Renal pelvis (tissue), 12 donors: ENCODE results near the gene IPO11. TPM values are rescaled to one million over a fixed set of nuclear protein-coding genes. Genes with fewer than 3 reads are reported as not detected.

Experiments
- DNase-seq: peaks from one replicate; pipeline ENCODE4 v3.0.0-alpha.2; 2013
- long read RNA-seq, 16 experiments: transcript quantifications; one replicate each; lab custom pipeline, GENCODE V29; 2026
- polyA plus RNA-seq, 3 donors: library from polyadenylated mRNA; unstranded; fragments of 120-200 nt; gene quantifications; one replicate each; pipeline ENCODE4 v1.2.1, GENCODE V29; 2013; ENCODE audit not compliant: insufficient read length in 3 of 3

The IPO11 gene
- 10 to 100 TPM; 34.2 to 35.4 (median 34.9) TPM for polyA plus RNA-seq
- long read RNA-seq, donor 1, full-length matches to known transcripts, result 5 of 5 reads
- long read RNA-seq, donor 1, partial matches to known transcripts, result 0 of 5 reads
- long read RNA-seq, donor 1, other reads (novel, unspliced or antisense), result 0 of 5 reads
- long read RNA-seq, donor 2, full-length matches to known transcripts, result 6 of 6 reads
- long read RNA-seq, donor 2, partial matches to known transcripts, result 0 of 6 reads
- long read RNA-seq, donor 2, other reads (novel, unspliced or antisense), result 0 of 6 reads
- long read RNA-seq, donor 3, full-length matches to known transcripts, result 6 of 6 reads
- long read RNA-seq, donor 3, partial matches to known transcripts, result 0 of 6 reads
- long read RNA-seq, donor 3, other reads (novel, unspliced or antisense), result 0 of 6 reads
- long read RNA-seq, donor 4, full-length matches to known transcripts, result 7 of 7 reads
- long read RNA-seq, donor 4, partial matches to known transcripts, result 0 of 7 reads
- long read RNA-seq, donor 4, other reads (novel, unspliced or antisense), result 0 of 7 reads
- long read RNA-seq, donor 5, full-length matches to known transcripts, result 1 of 7 reads
- long read RNA-seq, donor 5, partial matches to known transcripts, result 6 of 7 reads
- long read RNA-seq, donor 5, other reads (novel, unspliced or antisense), result 0 of 7 reads
- long read RNA-seq, donor 6, full-length matches to known transcripts, result 3 of 3 reads
- long read RNA-seq, donor 6, partial matches to known transcripts, result 0 of 3 reads
- long read RNA-seq, donor 6, other reads (novel, unspliced or antisense), result 0 of 3 reads
- long read RNA-seq, donor 7, full-length matches to known transcripts, result 8 of 8 reads
- long read RNA-seq, donor 7, partial matches to known transcripts, result 0 of 8 reads
- long read RNA-seq, donor 7, other reads (novel, unspliced or antisense), result 0 of 8 reads
- long read RNA-seq, donor 8, partial matches to known transcripts, result 0 of 1 reads
- long read RNA-seq, donor 8, other reads (novel, unspliced or antisense), result 0 of 1 reads
- long read RNA-seq, donor 9, full-length matches to known transcripts, result 9 of 9 reads
- long read RNA-seq, donor 9, partial matches to known transcripts, result 0 of 9 reads
- long read RNA-seq, donor 9, other reads (novel, unspliced or antisense), result 0 of 9 reads
- long read RNA-seq, donor 10, full-length matches to known transcripts, result 2 of 2 reads
- long read RNA-seq, donor 10, partial matches to known transcripts, result 0 of 2 reads
- long read RNA-seq, donor 10, other reads (novel, unspliced or antisense), result 0 of 2 reads
- long read RNA-seq, donor 11, partial matches to known transcripts, result 12 of 15 reads
- long read RNA-seq, donor 11, other reads (novel, unspliced or antisense), result 0 of 15 reads
- long read RNA-seq, donor 12, full-length matches to known transcripts, result 11 of 11 reads
- long read RNA-seq, donor 12, partial matches to known transcripts, result 0 of 11 reads
- long read RNA-seq, donor 12, other reads (novel, unspliced or antisense), result 0 of 11 reads
- long read RNA-seq, donor 13, partial matches to known transcripts, result 16 of 19 reads
- long read RNA-seq, donor 13, other reads (novel, unspliced or antisense), result 0 of 19 reads
- long read RNA-seq, donor 14, full-length matches to known transcripts, result 7 of 7 reads
- long read RNA-seq, donor 14, partial matches to known transcripts, result 0 of 7 reads
- long read RNA-seq, donor 14, other reads (novel, unspliced or antisense), result 0 of 7 reads
- long read RNA-seq, donor 15, partial matches to known transcripts, result 0 of 2 reads
- long read RNA-seq, donor 15, other reads (novel, unspliced or antisense), result 0 of 2 reads
- long read RNA-seq, donor 16, full-length matches to known transcripts, result 4 of 4 reads
- long read RNA-seq, donor 16, partial matches to known transcripts, result 0 of 4 reads
- long read RNA-seq, donor 16, other reads (novel, unspliced or antisense), result 0 of 4 reads

DNA sequence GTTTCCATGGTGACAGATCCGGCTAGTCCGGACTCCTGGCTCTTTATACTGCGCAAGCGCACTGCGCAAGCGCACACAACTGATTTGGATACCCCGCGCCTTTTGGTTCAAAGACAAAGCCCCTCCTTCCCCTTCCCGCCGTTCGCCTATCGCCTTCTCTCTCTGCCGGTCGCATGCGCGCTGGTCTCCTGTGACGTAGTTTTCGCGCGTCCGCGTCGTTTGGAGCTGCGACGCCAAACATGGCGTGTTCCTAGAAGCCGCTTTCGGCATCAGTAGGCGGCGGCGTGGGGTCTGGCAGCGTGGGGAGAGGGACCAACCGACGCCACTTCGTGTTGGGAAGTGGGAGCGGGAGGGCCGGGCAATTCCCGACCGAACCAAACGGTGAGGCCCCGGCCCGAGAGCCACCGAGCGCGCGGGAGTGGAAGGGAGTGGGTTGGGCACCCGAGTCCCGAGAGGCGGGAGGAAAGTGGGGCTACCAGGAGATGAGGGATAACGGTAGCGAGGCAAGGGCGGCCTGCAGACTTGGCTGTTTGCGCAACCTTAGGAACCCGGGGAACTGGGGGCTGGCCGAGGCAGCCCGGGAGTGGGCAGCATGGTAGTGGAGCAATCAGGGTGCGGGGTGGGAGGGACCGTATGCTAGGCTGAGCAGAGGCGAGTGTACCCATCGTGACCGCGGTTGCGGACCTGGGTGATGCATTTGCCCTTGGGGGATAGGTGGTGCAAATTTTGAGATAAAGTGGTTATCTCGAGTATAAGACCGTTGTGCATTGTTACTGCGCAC is at the start of gene IPO11:
TSS of gene IPO11 (plus strand) at position 215 of the 781 bp plus-strand sequence. CDS start 24,517 bp downstream, outside the sequence.
- DNase-seq, result peak; percentile 99

DNA sequence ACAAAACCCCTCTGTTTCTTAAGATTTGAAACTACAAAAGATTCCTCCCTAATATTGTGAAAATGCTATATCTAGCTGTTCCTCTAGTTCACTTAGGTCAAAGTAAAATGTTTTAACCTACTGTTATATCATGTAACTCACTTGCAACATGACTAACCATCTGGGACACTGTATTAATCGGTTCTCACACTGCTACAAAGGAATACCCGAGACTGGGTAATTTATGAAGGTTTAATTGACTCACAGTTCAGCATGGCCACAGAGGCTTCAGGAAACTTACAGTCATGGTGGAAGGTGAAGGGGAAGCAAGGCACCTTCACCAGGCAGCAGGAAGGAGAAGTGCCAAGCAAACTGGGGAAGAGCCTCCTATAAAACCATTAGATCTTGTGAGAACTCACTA is 43.5 kb upstream of the IPO11 start:
- no peak for DNase-seq

DNA sequence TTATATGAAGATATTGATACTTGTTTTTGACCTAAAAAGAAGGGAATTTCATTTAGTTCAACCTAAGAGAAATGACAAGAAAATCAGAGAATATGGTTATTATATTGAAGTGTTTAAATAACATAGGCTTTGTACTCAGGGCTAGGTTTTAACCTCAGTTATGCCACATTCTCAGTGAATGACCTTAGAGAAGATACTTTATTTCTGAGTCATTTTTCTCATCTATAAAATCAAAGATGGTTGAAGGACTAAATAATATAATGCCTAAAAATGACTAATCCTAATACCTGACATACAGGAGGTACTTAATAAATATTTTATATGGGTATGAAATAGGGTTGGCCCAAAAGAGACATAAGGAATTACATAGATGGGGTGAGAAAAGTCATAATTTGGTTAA is 41.2 kb upstream of the IPO11 start:
- DNase-seq, result no peak

DNA sequence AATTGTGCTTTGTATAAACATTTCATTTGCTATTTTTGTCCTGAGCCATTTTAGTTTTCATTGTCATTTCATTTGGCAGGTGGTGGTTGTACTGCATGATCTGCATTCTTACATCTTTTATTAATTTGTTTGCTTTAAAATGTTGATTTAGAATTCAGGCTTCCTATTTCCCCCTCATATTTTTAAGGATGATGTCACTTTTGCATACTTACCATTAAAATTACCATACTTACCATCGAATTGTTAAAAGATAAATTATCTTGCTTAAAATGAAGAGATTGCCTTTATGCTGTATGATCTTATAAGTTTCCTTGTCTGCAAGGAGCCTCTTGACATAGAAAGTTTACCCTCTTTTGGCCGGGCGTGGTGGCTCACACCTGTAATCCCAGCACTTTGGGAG is 40.0 kb upstream of the IPO11 start:
- no peak for DNase-seq

DNA sequence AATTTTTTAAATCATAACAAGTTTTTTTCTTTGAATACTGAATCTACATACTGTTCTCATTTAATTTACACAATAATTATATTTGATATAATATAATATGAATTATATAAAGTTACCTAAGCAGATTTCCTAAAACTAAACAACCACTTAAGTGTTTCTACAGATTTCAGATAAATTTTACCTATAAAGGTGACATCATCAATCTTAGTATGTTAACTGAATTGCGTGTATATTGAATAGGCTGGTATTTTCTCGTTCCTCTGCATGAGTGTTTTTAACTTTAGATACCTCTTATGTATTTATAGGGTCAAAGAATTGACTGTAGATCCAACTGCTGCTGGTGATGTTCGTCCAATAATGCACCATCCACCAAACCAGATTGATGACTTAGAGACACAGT is 39.2 kb upstream of the IPO11 start:
- no peak for DNase-seq

DNA sequence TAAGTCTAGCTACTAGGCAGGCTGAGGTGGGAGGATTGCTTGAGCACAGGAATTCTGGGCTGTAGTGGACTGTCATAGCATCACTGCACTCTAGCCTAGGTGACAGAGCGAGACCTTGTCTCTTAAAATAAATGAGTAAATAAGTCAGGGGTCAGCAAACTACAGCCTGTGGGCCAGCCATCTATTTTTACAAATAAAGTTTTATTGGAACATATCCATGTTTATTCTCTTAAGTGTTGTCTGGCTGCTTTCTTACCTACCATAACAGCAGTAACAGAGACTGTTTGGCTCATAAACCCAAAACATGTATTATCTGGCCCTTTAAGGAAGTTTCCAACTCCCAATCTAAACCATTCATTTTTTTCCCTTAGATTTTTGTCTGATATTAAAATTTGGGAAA is 38.5 kb upstream of the IPO11 start:
- no peak for DNase-seq

DNA sequence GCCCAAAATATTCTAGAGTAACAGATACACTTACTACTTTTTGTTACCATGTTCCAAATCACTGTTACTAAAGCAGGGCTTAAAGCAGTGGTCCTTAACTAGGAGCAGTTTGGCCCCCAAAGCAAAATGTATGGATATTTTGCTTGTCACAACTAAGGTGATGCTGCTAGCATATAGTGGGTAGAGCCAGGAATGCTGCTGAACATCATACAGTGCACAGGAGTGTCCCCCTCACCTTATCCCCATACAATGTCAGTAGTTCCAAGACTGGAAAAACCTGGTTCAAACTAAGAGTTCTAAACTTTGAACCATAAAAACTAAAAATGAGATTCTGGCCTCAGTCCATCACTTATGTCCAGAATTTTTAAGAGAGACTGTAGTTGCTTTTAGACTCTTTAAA is 36.9 kb upstream of the IPO11 start:
- no peak for DNase-seq

DNA sequence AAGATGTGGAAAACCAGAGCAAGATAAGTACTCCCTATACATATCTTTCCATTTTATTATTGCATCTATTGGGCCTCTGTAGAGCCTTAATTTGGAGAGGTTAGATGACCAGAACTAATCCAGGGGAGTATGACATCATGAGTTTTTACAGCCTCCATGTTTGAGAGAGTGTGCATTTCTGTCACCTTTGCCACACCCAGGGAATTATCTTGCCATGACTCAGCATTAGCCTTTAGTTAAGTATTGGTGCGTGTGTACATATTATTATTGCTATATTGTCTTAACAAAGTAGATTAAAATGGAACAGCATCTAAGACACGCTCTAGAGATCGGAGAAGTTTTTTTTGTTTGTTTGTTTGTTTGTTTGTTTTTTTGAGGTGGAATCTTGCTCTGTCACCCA is 36.5 kb upstream of the IPO11 start:
- no peak for DNase-seq

DNA sequence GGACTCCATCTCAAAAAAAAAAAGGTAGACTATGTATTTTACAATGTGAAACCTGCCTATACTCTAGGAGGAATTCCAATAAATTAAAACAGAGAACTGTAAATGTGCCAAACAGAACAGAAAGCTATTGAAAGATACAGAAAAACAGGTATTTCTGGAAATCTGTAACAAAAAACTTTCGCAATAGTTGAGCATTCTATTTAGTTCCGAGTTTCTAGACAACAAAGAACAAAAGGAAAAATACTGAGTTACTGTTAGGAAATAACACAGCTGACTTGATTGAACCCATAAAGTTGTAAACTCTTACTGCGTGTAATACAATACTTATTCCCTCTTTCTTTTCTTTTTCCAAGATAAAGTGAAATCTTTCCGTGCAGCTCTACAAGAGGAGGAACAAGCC is 27.4 kb upstream of the IPO11 start:
- DNase-seq, result peak; percentile 15

DNA sequence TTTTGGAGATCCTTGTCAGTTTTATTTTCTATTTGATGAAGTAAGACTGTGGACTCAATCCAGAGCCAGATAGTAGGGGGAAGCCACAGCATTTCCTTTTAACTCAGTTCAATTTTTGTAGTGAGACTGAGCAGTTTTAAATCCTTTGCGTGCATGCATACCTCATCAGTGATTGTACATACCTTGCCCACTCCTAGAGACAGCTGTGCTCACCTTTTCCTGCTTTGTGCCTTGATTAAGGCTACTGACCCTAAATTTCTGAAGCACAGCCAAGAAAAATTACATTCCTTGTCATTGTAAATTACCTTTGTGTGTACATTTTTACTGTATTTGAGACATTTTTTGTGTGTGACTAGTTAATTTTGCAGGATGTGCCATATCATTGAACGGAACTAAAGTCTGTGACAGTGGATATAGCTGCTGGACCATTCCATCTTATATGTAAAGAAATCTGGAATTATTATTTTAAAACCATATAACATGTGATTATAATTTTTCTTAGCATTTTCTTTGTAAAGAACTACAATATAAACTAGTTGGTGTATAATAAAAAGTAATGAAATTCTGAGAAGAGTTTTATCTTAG is 26.7 kb upstream of the IPO11 start:
- no peak for DNase-seq

DNA sequence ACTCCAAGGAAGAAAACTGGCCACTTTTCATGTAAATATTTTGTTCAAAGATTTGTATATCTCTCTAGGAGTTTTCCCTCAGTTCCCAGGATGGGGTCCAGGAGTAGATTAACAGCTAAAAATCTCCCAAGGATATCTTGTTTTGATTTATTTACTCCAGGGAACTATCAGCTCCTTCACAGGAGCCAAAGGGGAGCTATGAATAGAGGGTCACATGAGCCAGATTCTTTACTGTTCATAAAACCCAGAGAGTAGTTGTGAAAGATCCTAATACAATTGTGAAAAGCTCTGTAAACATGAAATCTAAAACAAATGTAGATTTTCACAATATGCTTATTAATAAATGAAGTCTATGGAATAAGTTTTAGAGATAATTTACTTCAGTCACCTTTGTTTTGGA is 25.7 kb upstream of the IPO11 start:
- DNase-seq, result no peak

DNA sequence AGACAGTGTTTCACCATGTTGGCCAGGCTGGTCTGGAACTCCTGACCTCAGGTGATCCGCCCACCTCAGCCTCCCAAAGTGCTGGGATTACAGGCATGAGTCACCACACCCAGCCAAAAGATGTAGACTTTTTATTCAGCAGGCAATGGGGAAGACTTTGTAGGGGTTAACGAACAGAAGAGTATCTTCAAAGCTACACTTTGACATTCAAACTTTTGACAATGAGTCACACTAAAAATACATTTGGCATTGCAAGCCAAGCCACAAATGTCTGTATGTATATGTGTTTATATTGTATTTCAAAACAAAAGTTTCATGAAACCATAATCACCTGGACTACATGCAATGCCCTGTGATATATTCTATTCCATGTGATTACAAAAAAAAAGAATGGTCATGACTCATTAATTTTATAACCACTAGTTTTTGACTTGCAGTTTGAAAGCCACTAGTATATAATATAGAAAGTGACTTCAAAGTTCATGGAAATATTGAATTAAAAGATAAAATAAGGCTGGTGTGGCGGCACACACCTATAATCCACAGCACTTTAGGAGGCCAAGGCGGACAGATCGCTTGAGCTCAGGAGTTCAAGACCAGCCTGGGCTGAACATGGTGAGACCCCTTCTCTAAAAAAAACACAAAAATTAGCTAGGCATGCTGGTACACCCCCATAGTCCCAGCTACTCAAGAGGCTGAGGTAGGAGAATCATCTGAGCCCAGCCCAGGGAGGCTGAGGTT is 17.2 kb upstream of the IPO11 start:
- no peak for DNase-seq

DNA sequence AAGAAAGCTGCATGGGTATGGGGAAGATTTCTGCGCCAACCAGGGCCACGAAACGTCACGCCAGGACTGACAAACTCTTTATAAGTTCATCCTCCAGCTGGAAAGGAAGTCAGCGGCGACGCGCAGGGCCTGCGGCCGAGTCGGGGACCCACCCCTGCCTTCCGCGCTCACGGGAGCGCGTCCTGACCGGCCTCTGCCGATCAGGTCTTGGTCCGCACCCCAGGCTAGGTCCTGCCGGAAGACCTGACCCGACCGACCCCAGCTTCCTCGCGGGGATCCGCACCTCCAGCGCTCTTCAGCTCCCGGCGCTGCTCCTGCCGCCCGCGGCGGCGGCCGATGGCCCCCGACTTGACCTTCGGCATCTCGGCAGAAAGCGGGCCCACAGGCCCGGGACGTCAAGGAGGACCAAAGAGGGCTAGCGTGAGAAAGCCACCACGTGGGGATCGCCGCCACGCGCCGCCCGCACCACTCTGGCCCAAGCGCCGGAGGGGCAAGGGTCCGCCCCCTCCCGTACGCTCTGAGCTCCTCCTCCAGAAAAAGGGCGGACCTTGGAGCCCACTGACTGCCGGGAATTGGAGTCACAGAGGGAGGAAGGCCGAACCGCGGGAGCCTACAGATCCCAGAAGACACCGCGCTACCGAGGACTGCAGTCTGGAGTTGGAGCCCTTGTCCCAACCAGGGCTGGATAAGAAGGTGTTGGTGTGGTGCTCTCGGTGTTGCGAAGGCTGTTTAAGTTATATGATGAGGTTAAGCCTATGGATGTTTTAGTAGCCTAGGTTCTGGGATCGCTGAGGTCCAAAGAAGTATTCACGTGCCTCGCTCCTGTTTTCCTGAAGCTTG is 8.9 kb upstream of the IPO11 start, which contains the start of gene DIMT1:
TSS of gene DIMT1 (minus strand) at position 495 of the 840 bp plus-strand sequence. CDS start at position 362, 133 bp downstream.
- DNase-seq, result peak; percentile 98

DNA sequence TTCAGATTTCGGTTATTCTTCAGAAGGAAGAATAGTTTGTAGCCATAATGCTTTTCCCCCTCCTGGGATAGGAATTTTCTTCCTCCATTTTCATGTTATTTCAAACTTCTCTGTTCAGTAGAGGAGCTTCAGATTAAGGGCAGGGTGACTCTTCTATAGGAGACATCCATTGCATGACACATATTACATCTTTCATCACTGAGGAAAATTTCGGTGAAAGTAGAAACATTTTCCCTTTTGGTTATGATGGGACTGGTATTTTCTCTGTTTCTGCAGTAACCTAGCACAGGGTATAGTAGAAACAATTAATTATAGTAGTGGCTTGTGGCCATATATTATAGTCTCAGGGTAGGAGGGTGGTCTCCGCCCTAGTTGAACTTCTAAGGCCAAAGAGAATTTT is 1.1 kb downstream of the IPO11 start:
- DNase-seq, result no peak

DNA sequence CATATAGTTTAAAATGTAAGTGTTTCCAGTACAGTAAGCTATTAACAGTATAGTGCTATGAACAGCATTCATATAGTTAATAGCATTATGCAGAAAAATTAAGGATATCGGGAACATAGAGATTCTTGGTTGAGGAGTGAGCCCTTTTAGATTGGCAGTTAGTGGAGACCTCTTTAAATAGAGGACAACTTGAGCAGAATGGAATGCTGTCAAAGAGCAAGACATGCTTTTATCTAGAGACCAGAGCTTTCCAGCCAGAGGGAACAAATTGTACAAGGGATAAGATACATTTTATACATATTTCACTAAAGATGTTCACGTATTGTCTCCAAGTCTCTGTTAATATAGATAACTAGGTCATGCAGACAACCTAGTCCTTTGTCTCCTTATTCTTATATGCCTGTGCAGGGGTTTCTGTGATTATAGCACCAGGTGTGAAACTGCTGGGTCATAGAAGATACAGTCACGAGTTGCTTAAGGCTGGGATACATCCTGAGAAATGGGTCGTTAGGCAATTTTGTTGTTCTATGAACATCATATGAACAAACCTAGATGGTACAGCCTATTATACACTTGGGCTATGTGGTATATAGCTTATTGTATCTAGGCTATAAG is 6.0 kb downstream of the IPO11 start:
- DNase-seq, result no peak

DNA sequence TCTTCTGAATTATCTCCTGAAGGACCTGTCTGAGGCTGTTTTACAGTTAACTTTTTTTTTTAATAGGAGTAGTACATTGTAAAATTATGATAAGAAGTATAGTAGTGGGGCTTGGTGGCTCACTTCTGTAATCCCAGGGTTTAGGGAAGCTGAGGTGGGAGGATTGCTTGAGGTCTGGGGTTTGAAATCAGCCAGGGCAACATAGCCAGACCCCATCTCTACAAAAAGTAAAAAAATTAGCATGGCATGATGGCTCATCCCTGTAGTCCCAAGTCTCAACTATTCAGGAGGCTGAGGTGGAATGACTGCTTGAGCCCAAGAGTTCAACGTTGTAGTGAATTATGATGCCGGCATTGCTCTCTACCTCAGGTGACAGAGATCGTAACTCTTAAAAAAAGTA is 7.0 kb downstream of the IPO11 start:
- no peak for DNase-seq

DNA sequence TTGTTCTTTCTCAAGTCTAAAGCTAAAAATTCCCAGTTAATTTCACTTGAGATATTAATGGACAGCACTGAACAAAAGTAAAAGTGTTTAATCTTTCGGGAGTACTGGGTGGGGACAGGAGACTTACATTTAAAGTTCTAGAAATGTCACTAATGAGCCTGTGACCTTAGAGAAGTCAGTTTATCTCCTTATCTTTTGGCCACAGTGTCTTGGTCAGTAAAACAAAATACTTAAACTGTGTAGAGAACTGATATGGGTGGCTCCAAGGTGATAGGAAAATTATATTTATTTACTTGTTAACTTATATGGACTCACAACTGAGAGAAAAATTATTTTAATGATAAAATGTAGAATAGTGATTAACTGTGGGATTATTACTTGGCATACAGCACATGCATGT is 8.9 kb downstream of the IPO11 start:
- DNase-seq, result no peak
